HG02981 (cell line): ENCODE data around the gene DSCAML1.

Experiments used
- ATAC-seq: cut with Tn5 transposase; IDR thresholded peaks from one replicate; pipeline ENCODE4 v1.9.1; 2021; ENCODE audit warnings: mild to moderate bottlenecking, moderate library complexity; ENCODE audit not compliant: unreplicated experiment

The DSCAML1 gene, protein sequence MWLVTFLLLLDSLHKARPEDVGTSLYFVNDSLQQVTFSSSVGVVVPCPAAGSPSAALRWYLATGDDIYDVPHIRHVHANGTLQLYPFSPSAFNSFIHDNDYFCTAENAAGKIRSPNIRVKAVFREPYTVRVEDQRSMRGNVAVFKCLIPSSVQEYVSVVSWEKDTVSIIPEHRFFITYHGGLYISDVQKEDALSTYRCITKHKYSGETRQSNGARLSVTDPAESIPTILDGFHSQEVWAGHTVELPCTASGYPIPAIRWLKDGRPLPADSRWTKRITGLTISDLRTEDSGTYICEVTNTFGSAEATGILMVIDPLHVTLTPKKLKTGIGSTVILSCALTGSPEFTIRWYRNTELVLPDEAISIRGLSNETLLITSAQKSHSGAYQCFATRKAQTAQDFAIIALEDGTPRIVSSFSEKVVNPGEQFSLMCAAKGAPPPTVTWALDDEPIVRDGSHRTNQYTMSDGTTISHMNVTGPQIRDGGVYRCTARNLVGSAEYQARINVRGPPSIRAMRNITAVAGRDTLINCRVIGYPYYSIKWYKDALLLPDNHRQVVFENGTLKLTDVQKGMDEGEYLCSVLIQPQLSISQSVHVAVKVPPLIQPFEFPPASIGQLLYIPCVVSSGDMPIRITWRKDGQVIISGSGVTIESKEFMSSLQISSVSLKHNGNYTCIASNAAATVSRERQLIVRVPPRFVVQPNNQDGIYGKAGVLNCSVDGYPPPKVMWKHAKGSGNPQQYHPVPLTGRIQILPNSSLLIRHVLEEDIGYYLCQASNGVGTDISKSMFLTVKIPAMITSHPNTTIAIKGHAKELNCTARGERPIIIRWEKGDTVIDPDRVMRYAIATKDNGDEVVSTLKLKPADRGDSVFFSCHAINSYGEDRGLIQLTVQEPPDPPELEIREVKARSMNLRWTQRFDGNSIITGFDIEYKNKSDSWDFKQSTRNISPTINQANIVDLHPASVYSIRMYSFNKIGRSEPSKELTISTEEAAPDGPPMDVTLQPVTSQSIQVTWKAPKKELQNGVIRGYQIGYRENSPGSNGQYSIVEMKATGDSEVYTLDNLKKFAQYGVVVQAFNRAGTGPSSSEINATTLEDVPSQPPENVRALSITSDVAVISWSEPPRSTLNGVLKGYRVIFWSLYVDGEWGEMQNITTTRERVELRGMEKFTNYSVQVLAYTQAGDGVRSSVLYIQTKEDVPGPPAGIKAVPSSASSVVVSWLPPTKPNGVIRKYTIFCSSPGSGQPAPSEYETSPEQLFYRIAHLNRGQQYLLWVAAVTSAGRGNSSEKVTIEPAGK (N-terminal part only)

DNA sequence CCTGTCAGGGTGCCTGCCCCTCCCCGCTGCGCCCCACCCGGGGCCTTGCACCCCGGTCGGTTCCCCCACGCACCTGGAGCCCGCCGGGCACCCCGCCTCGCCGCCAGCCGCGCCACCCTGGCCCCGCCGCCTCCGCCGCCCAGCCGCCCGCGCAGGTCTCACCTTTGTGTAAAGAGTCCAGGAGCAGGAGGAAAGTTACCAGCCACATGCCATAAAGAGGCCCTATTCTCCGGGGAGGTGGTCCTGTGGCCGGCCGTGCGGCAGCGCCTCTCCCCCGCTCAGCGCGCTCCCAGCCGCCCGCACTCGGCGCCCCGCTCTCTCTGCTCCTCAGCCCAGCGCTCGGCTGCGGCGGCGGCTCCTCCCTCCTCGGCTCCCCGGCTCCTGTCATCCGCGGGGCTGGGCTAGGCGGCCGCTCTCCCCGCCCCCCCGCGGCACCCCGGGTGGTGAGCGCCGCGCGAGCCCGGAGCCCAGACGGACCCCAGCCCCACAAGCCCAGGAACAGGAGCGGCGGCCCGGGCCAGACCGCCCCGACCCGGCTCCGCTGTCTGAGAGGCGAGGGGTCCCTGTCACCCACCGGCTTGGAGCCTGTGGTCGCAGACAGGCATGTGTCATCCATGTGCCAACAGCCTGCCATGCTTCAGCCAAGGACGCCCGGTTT, at the start of gene DSCAML1:
DSCAML1 (minus strand) TSS at position 345 of the 658 bp plus-strand sequence; CDS start at position 208, 137 bp downstream.
- no peak for ATAC-seq

DNA sequence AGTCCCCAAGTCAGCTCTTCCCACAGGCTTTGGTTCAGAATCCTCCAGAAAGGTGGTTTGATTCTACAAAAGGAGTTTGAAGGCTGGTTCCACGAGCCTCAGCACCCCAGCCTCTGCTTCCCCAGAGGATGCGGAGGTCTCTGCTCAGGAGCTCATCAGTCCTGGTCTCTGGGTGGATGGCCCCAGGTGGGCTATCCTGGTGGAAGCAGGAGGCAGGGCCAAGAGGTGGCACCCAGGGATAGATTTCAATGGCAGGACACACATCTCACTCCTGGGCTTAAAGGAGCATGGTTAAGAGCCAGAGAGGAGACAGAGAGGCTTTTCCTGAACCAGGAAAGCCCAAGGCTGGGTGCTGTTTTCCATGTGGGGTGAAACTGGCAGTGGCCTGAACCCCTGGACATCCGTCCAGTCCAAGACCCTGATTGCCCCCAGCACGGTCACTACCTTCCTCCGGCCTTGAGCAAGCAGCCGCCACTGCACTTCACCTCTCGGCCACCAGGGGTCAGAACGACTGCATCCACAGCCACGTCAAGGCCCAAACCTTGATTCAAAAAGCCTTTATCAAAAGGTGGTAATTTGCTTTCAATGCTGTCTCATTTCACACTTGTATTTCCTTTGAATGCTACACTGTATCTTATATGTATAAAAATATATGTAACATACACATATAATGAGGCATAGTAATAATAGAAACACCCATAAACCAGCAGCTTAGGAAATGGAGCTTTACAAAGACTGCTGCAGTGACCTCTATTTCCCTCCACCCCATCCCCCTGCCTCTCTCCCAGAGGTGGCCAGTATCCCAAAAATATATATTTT, 46.9 kb upstream of the DSCAML1 start:
- ATAC-seq = peak; percentile 47

DNA sequence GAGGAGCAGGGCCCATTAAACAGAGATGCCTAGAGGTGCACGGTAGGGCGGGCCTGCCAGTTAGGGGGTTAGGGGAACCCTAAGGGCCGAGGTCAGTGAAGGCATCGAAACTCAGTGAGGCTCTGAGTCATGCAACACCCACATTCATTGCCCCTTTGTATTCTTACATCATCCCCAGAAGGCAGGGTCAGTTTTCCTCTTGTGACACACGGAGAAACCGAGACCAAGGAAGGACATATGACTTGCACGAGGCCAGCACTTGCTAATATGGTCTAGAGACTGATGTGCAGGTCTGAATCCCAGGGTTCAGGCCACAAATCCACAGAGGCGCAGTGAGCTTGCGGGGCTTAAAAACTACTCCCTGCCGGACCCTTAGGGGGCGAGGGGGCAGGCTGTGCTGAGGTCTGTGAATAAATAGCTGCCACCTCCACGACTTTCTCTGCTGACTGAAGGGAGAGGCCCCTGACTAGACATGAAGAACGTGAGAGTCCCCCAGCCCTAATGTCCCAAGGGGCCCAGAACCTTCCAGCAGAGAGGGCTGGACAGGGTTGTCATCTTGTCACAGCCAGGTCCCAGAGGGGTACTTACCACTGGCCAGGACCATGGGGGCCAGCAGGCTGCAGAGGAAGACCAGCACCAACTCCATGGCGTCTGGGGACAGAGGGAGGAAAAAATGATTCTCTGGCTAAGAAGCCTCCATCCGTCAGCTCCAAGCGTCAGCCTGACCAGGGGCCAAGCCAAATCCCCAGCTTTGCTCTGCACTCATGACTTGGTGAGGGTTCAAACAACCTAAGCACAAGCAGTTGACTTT, 45.3 kb upstream of the DSCAML1 start:
- no peak for ATAC-seq

DNA sequence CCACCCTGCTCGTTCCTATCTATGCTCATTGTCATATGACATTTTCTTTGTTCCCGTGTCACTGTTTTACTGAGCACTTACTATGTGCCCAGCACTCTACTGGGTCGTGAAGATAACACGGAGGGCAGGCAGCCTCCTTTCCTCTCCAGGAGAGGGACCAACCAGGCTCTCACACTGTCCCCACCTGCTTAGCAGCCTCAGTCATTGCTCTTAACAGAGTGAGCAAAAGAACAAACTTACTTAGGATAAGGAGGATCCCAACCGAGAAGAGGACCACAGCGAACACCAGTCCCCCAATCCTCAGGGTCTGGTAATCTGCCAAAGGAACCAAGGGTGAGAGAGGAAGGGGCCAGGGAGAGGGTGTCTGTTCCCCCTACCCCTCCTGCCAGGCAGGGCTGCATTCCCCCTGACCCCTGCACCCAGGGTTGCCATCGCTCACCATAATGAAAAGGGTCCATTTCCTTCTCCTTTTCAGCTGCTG, 44.6 kb upstream of the DSCAML1 start:
- no peak for ATAC-seq

DNA sequence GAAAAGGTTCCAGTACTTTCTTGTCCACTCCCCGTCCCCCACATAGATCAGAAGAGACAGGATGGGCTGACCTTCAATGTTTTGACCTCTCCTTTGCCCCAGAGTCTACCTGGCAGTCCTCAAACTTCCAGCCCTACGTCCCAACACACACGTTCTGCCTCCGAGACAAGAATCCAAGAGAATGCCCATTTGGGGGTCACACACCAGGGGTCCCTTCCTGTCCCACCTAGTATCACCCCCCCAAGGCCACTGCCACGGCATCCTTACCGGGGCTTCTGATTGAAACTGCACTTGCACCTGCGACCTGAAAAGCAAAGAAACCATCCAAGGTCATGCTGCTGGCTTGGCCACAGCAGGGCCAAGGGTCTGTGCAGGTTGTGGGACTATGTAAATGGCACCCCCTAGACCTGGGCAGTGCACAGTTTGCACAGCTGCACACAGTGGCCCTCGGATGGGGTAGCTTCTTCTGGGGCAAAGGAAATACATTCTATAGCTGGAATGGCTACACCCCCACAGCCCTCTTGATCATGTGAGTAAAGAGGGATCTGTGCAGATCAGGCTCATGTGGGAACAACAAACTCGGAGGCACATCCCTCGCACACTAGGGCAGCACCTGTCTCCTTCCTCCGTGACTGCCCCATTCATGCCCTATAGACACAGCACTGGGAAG, 44.0 kb upstream of the DSCAML1 start:
- ATAC-seq = no peak

DNA sequence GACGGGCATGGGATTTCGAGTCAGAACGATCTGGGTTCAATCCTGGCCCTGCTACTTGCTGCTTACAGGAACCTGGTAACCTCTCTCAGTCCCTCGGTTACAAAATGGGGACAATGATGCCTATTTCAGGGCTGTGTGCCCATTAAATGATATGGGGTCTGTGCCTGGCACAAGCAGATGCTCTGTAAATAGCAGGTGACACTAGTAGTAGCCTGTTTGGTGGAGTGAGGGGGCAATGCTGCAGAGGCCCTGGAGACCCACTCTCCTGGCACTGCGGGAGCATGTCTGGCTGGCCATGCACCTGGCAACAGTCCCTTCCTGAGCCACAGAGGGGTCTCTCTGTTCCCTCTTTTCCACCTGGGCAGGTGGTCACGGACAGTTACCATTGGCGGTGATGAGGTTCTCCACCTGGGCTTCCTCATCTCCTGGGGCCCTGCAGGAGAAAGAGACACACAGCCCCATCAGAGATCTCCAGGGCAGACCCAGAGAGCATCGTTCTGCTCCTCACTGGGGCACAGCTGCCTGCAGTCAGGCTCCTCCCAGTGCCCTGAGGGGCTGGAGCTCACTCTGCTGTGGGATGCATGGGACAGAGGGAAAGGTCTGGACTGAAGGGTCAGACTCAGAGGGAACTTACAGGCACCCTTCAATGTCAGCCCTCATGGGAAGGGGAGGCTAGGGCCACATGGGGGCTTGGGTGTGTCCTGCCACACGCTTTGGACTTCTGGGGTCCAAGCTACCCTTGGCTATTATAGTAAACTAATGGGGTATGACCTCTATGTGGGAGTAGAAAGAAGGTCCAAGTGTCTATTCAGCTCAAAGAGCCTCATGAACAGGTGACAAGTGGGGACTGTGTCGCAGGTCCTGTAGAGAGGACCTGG, 43.2 kb upstream of the DSCAML1 start:
- no peak for ATAC-seq

DNA sequence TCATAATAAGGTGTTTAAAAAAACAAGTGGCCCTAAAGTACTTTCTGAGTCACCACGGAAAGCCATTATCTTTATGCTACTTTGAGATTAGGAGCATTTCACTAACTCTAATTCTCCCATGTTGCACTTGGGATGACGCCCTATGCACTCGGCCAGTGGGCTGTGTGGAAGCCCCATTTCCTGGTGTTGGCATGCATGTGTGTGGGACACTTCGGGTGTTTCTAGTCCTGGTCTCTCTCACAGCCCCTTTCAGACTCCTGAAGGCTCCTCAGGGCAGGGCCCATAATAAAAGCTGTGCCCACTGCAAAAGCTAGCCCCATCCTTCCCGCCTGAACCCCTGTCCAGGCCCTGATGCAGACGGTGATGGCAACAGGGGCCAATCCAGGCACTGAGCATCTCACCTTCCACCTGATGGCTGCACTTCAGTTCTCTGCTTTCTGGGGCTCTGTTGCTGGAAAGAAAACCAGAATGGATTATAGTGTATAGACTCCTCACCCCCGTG, 42.4 kb upstream of the DSCAML1 start:
- no peak for ATAC-seq

DNA sequence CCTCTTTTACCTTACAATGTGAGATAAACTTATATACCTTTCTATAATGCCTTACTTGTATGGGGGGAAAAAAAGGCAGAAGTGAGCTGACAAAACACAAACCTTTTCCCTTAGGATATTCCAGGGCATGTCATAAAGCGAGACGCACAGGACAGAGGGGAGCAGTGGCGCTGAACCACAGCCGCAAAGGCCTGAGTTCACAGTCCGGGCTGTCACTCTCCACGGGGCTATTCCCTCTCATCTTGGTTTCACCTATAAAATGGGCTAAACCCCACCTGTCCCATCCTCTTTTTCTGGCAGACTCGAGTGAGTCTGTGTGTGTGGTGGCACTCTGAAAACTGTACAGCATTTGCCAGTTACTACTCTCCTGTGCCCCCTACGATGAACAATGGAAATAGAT, 41.9 kb upstream of the DSCAML1 start:
- no peak for ATAC-seq

DNA sequence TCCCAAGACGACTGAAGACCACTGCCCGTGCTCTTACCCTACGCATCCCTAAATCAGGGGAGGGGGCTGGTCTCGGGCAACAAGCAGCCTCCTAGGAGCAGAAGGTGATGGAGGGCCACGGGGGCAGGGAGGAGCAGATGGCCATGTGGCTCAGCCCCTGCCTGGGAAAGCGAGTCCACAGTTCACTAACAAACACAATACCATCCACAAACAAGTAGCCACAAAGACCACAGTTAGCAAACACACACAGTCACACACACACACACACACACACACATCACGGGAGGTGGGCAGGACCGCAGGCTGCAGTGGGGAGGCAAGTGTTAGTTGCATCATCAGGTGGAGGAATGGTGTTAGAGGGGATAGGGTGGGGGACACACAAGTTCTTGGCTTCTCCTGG, 40.8 kb upstream of the DSCAML1 start:
- no peak for ATAC-seq

DNA sequence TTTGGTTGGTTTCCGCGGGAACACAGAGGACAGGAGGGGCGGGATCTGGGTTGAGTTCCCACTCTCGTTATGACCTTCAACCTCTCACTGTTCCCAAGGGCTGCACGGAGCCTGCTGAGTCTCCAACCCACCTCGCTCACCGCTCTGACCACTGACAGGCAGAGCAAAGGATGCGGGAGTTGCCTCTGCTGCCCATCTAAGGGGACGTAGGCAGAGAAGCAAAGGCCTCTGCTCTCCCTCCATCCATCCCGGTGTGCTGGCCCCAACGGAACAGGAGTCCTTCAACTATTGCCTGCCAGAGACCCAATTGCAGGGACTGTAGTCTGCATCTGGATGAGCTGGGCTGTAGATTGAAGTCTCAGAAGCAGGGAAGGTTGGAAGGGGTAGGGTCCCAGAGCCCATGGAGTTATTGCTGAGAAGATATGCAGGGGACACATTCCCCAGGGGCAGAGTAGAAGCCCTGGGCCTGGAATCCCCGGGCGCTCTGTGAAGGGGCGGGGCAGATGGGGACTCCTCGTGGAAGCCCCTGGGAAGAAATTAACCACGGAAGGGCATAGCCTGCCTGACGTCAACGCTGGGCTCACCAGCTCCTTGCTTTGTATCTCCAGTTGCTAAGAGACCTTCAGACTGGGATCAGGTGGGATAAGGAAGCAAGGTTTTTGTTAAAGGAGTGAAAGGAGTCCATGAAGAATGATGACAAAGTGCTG, 40.2 kb upstream of the DSCAML1 start:
- ATAC-seq = no peak

DNA sequence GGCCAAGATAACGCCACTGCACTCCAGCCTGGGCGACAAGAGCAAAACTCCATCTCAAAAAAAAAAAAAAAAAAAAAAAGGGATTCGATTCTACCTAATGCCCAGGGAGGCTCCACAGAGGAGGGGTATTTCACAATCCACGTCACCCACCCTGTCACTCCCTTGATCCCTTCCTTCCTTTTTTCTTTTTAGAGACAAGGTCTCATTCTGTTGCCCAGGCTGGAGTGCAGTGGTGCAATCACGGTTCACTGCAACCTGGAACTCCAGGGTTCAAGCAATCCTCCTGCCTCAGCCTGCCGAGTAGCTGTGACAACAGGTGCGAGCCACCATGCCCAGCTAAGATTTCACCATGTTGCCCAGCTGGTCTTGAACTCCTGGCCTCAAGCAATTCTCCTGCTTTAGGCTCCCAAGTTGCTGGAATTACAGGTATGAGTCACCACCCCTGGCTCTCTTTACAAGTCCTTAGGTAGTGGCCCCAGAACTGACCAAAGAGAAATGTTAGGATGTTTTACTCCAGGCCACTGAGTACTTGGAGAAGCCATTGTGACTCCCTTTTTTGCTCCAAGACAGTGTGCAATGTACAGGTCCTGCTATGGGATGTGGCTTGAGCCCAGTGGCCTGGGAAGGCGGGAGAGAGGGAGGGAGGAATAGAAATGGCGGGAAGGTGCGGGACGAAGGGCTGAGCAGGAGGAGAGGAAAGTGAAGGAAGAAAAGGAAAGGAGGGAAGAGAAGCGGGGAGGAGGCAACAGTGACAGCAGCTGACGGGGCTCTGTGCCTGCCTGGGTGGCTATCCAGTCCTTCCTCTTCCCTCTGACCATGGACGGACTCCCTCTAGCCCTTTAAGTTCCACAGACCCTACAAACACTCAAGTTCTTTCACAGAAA, 39.3 kb upstream of the DSCAML1 start:
- no peak for ATAC-seq

DNA sequence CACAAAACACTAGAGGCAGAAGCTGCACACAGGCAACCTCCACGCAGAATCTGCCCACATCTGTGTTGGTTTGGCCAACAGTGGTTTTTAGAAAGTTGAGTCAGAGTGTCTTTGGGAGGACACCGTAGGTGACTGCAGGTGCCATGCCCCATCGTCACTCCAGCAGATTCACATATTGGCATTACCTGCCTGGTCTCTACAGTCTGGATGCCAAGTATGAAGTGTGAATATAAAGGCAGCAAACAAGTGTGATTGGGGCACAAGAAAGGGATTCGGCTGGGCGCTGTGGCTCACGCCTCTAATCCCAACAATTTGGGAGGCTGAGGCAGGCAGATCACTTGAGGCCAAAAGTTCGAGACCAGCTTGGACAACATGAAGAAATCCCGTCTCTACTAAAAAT, 38.6 kb upstream of the DSCAML1 start:
- no peak for ATAC-seq

DNA sequence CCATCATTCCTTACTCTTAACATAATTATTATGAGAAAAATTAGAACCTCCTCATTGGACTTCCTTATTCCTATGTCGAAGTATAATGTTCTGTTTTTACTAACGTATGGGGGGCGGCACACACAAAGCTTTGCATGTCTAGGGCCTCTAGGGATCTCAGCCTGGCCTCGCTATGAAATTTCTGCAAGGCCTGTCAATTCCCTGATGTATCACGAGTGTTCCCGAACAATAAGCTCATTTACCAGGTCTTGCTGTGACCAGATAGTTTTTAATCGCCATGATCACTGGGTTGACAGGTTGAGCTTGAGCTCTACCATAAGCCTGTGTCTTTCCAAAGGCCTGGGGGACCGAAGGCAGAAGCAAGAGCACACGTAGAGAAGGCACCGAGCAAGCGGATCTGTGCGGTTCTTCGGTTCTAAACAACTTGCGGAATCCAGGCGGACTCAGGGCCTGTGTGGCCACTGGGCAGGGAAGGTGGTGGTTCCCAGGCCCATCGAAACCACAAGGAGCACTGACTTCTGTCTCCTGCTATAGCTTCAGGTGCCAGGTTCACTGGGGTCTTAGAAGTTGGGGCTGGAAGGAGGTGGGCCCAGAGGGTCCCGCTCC, 37.9 kb upstream of the DSCAML1 start:
- ATAC-seq = no peak

DNA sequence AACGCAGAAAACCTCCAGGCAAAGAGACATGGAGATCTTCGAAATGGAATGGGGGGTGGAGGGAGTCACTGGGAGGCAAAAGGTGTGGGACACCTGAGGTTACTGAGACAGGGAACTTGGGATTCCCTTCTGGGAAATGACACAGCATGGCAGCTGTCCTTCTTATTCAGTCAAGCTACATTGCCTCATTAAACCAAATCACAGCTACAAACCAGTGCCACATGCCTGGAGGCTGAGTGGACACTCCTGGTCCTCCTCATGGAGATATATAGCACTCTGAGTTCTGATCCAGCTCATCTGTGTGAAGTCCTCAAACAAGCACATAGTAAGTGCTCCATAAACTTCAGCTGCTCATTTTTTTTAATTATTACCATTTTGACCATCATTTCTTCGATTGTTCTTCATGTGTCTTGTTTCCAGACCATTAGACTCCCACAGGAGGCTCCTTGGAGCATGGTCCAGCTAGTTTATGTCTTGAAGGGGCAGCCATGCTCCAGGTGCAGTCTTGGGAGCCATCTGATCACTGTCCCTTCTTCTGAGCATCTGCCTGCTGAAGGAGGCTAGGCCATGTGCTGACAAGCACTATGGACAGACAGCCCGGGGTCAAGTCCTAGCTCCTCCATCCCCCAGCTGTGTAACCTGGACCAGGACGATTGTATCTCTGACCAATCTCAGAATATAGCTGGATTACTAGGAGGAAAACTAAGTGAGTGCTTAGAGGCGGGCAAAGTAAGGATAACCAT, 37.2 kb upstream of the DSCAML1 start:
- ATAC-seq = no peak
